Skin epidermis (tissue), 12 donors: ENCODE measurements around the gene CLTC.
A peak's percentile ranks its signal among the peaks of the same experiment; 100 is the strongest.

Experiments
- H3K27ac ChIP-seq, 21 experiments: fragments of 200-600 bp; sonication (generic) in 11 of 21; one replicate each; pipeline ENCODE4 v1.5.0; 2020; ENCODE audit warnings: mild to moderate bottlenecking in 3 of 21, inconsistent platforms in 2 of 21, moderate library complexity in 2 of 21
- H3K4me3 ChIP-seq, 7 experiments: fragments of 200-600 bp; sonication (generic) in 2 of 7; one replicate each; pipeline ENCODE4 v1.5.0; 2020; ENCODE audit warnings: inconsistent platforms in 2 of 7, mild to moderate bottlenecking in 2 of 7, moderate library complexity in 1 of 7

Gene CLTC

DNA sequence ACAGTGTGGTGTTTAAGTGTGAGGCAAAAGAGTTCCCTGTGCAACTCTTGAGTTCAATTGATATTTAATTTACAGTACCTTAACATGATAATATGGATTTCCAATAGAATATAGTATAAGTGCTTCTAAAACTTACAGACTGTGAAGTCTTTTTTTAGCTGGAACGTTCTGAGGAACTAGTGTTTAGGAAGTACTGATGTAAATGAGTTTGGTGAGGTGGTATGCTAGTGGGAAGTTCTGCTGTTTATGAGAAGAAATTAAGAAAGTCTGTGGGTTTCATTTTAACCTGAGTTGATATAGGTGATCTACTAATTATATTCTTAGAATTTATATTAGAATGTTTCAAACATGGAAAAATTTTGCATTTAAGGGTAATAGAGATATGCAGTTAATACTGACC, 55.5 kb downstream of the CLTC start:
- Histone ChIP-seq H3K27ac (peak overlapping the region in 1 of 21 experiments; percentile 12), H3K4me3 (no peak overlapping the region)

DNA sequence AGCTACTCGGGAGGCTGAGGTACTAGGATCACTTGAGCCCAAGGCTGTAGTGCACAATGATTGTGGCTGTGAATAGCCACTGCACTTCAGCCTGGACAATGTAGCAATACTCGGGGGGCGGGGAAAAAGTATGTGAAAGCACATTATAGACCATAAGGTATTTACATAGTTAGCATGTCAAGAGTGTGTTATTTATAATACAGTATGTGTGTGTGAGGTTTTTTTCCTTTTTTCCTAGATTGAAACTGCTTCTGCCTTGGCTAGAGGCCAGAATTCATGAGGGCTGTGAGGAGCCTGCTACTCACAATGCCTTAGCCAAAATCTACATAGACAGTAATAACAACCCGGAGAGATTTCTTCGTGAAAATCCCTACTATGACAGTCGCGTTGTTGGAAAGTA, 57.0 kb downstream of the CLTC start:
- Histone ChIP-seq H3K27ac (peak overlapping the region in 2 of 21 experiments; percentile 8 to 9), H3K4me3 (no peak overlapping the region)

DNA sequence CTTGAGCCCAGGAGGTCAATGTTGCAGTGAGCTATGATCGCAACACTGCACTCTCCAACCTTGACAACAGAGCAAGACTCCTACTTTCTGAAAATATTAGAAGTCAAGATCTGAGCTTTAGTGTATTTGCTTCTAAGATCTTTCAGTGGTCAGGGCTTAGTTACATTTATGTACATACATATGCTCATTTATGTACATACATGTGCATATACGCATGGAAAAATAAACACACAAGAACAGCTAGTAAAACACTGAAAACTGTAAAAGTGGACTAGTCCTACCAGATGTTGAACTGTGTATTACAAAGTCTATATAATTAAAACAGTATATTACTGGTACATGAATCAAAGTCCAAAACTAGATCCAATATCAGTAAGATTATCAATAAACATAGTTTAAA, 59.2 kb downstream of the CLTC start:
- H3K27ac ChIP-seq = no peak overlapping the region

DNA sequence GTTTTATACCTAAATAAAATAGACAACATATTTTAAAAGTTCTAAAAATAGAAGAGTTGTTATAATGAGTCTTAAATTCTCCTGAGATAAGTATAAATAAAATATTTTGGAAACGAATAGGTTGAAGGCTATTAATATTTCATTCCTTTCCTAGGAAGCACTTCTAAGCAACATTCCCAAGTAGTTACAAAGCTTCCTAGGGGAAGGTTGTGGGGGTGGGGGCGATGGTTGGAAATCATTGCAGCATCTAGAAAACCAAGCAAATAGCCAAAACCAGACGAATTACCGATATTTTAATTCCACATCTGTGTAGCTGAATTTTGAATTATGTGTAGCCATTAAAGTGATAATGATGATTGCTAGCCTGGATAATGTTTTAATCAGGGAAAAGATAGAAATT, 60.6 kb downstream of the CLTC start:
- H3K27ac ChIP-seq = no peak overlapping the region
- no peak overlapping the region for H3K4me3 ChIP-seq

More for the DNA sequence above, 59.2 kb downstream of the CLTC start:
- H3K4me3 ChIP-seq = no peak overlapping the region

DNA sequence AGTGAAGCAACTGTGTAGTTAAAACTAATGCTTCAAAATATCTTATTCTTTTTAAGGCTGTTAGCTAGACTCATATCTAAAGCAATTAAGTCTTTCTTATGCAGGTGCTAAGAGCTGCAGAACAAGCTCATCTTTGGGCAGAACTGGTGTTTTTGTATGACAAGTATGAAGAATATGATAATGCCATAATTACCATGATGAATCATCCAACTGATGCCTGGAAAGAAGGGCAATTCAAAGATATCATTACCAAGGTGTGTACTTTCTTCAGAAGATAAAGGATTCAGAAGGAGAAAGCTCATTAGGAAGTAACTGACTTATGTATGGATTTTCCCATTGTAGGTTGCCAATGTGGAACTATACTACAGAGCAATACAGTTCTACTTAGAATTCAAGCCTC, 63.6 kb downstream of the CLTC start:
- no peak overlapping the region for H3K27ac ChIP-seq
- no peak overlapping the region for H3K4me3 ChIP-seq

DNA sequence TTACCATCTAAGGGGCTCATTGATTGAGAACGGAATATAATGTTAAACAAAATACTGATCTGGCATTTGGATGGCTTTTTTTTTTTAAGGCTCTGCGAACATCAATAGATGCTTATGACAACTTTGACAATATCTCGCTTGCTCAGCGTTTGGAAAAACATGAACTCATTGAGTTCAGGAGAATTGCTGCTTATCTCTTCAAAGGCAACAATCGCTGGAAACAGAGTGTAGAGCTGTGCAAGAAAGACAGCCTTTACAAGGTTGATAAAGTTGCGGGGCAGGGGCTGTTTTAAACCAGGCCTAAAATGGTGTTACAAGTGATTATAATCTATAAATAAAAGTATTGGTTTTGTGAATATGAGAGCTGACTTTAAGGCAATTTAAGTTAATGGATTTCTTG, 65.3 kb downstream of the CLTC start:
- Histone ChIP-seq H3K27ac (no peak overlapping the region), H3K4me3 (no peak overlapping the region)

DNA sequence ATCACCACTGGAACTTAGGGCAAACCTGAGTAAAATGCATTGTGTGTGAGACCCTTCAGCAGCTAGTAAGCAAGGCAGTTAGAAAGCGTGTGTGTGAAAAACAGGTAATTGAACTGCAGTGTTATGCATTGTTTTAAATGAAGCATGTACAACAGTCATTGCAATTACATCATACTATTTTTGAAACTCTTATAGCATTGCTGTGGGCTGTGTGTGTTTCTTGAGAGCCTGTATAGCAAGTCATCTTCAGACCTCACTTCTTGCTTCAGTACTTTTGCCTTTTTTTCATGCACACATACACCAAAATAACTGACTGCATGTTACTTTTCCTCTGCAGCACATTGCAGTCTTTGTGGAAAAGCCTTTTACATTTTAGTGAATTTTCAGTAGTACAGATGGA, 68.3 kb downstream of the CLTC start:
- no peak overlapping the region for H3K27ac ChIP-seq

DNA sequence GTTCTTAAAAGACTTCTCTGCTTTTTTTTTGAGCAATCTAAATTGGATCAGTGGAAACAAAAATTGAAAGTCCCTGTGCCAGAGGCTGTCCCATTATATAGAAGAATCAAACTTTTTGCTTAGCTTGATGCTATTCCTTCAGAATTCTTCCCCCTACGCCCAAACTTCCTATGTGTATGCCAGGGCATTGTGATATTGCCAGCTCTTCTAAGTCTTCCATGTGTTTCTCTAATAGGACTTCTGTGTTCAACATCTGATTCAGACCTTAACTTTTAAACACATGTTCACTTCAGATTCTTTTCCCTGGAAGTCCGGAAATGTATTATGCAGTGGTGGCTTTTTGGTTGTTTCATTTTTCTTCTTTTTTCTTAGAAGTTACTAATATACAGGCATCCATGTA, 68.8 kb downstream of the CLTC start:
- Histone ChIP-seq H3K27ac (no peak overlapping the region), H3K4me3 (no peak overlapping the region)

More for the DNA sequence above, 68.3 kb downstream of the CLTC start:
- H3K4me3 ChIP-seq = no peak overlapping the region

DNA sequence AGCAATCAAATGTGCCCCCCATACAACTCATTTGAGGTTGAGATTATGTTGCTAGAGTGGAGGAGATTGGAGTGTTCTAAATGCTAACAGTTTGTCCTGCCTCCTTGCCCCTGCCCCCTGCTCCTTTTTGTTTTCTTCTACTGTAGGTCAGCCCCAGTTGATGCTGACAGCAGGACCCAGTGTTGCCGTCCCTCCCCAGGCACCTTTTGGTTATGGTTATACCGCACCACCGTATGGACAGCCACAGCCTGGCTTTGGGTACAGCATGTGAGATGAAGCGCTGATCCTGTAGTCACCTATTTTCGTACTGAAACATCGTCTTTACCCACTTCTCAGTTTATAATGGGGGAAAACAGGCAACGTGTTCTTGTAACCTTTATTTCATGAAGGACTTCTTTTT, 73.9 kb downstream of the CLTC start:
- no peak overlapping the region for H3K27ac ChIP-seq
- no peak overlapping the region for H3K4me3 ChIP-seq

DNA sequence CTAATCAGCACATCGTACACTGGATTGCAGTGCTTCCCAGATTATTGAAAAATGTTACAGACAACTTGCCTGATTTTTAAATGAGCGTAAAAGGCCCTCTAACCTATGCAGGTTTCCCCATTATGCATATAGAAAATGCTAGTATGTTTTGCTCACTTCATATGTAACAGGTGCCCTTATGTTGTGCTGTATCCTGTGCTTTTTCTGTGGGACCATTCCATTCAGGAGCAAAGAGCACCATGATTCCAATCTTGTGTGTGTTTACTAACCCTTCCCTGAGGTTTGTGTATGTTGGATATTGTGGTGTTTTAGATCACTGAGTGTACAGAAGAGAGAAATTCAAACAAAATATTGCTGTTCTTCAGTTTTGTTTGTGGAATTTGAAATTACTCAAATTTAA, 74.6 kb downstream of the CLTC start:
- no peak overlapping the region for H3K4me3 ChIP-seq
- no peak overlapping the region for H3K27ac ChIP-seq

DNA sequence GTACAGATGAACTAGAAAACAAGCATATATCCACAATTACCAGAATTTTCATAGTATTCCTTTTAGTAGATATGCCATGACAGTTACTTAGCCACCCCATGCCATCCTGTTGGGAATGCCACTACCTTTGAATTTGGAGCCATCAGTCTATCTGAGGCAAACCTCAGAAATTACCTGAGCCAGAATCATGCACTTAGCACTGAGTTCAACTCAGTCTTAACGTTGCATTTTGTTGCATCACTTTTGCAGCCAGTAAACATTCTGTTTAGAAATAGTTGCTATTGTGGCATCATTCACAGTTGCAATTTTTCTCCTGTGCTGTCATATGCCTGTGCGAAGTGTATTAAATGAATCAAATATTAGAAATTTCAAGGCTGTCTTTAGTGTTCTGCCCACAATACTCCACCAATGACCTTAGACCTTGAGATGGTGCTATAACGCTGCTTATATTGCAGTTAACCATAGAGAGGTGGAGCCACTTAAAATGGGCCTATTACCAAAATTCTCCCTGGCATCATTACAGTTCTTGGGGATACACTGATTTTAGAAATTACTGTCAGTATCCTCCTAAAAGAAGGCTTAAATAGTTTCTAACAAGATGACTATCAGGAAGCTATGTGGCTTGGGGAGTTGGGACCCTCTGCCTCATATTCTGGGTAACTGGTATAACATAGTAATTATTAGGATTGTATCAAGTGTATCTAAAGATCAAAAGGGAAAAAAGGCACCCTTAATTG, 76.4 kb downstream of the CLTC start:
- no peak overlapping the region for H3K27ac ChIP-seq
- H3K4me3 ChIP-seq = no peak overlapping the region

DNA sequence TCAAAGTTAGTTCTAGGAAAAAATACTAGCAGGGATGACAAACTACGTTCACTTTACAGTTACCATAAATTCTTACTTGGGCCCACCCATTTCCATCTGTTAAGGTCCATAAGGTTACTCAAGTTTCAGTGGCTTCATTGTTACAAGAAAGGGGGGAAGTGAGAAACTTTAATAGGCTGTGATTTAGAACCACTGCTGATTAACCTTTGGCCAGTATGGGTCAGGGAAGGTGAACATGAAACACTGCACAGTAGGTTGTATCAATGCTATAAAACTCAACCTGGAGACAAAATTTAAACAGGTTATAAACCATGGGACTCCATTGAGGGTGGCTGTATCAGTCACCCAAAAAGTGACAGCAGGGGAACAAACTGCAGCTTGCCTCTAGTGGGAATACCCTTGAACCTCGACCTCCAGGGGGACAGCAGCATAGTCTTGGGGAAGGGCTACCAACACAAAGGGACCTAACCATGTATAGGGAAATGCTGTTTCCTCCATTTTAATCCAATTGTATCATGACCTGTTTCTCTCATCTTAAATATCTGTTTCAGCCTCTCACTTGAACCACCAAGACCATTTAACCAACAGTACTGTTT, 77.1 kb downstream of the CLTC start:
- H3K27ac ChIP-seq = no peak overlapping the region
- no peak overlapping the region for H3K4me3 ChIP-seq

DNA sequence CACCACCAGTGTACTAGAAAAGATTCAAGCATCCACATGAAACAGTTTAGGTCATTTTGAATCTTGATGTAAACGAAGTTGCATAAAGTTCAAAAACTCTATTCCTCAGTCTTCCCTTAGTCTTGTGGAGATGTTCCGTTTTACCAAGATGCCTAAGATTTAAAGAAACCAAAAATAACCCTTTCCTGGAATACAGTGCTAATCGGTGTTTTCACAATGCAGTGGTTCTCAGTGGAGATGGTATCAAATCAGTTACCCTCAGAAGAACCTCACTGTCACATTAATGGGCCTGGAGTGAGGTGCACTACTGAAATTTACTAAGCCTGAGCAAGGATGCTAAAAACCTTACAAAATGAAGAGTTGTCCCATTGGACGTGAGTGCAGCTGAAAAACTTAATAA, 78.4 kb downstream of the CLTC start:
- Histone ChIP-seq H3K27ac (no peak overlapping the region), H3K4me3 (no peak overlapping the region)

DNA sequence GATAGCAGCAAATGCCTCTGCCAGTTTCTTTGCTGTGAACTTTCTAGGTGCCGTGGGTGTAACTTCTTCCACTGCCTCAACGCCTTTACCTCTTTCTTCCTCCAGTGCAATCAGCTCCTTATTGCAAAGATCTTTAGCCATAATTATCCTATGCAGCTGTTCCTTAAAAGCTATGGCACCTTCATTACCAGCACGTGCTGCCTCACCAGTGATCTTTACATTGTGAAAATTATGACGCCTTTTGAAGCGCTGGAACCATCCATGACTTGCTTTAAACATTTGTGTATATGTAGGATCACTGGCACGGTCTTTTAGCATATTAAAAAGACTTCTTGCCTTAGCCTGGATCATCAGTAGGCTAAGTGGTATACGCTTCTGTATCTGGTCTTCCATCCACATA, 79.5 kb downstream of the CLTC start:
- Histone ChIP-seq H3K27ac (no peak overlapping the region), H3K4me3 (no peak overlapping the region)

DNA sequence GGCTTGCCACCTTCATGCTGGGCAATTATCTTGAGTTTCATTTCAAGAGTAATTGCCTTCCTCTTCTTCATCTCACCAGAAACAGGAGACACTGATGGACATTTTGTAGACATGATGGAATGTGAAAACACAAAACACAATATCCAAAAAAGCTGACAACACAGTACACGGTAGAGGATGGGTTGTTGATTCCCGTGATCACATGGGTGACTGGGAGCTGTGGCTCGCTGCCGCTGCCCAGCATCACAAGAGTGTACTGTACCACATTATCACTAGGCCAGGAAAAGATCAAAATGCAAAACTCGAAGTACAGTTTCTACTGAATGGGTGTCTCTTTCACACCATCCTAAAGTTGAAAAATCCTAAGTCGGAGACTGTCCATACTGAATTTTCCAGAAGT, 80.1 kb downstream of the CLTC start:
- Histone ChIP-seq H3K27ac (peak overlapping the region in 1 of 21 experiments; percentile 27), H3K4me3 (no peak overlapping the region)

DNA sequence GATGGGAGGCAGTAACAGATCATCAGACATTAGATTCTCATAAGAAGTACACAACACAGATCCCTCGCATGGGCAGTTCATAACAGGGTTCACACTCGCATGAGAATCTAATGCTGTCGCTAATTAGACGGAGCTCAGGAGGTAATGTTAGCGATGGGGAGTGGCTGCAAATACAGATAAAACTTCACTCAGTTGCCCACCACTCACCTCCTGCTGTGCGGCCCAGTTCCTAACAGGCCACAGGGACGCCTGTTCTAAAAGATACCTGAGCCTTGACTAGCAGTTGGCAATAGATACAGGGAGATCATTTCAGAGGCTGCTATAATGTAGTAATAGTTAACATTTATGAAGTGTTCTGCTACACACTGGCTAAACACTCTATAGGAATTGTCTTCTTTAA, 82.6 kb downstream of the CLTC start:
- no peak overlapping the region for H3K4me3 ChIP-seq
- H3K27ac ChIP-seq = no peak overlapping the region

DNA sequence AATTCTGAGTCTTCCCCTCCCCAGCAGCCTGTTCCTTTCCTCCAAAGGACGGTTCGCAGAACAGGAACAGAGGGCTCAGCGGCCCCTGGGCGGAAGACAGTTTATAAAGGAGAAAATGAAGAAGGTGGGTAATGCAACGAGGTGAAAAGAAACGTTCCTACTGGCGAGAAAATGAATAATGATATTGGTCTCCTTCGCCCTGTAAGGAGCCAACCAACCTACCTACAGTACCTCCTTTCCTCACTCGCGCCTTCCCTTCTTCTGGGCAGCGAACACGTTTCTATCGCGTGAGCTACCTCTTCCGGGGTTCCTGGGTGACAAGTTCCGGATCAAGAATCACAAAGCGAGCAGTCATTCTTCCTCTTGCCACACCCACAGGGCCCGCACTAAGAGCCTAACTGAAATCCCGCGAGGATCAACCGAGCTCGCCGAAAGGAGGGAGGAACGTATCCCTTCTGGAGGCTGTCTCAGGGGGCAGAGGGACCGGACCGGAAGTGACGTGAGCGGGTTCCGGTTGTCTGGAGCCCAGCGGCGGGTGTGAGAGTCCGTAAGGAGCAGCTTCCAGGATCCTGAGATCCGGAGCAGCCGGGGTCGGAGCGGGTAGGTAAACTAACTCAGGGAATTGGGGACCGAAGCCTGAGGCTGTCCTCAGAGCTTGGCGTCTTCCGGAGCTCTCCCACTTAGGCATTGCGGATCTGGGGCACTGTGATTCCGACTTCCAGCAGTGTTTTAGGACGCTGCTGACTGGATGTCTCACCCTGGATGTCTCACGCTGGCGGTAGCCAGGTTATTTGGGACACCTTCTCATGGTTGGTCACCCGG, 87.7 kb downstream of the CLTC start, which contains the start of the genes PTRH2 and VMP1:
Gene PTRH2 (minus strand): TSS at position 282 of the 822 bp plus-strand sequence. CDS start 9,452 bp downstream, outside the sequence.
Gene VMP1 (plus strand): TSS at position 506 of the 822 bp plus-strand sequence. CDS start 23,793 bp downstream, outside the sequence.
- H3K4me3 ChIP-seq = peak within 1 kb of the TSS; percentile 54 to 87 (median 79)
- H3K27ac ChIP-seq = peak within 1 kb of the TSS; percentile 59 to 96 (median 92)

DNA sequence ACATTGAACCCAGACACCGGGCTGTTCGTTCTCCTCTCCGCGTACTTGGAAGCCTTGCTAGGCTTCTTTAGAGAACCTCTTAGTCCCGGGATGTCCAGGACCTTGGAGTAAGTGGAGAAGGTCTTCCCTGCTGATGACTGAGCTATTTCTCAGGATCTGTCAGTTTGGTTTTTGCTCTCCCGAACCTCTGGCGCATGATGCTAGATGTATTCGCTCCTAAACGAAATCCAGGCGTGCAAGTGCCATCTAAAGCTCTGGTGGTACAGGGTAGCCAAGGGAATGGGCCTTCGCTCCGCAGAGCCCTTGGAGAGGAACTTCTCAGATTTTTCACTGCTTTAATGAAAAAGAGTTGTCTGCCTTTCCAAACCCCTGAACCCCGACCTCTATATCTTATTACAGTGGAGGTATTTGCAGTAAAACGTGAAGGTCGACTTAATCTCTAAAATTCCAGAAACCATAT, 88.3 kb downstream of the CLTC start:
- Histone ChIP-seq H3K4me3 (peak overlapping the region; percentile 54 to 87 (median 79)), H3K27ac (peak overlapping the region; percentile 48 to 96 (median 92))

DNA sequence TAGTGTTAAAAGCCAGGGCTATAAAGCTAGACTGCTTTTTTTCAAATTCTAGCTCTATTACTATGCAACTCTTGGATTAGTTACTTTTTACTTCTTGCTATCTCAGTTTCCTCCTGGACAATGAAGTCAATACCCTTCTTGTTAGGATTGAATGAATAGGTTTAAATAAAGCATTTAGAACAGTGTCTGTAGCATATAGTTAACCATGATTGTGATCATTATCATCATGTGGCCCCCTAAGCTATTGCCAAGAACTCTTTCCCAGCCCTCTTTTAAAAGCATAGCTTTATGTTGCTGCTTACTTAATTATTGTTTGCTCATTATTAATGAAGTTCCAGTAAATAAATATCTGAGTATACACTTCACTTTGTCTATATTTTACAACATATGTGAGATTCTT, 92.2 kb downstream of the CLTC start:
- H3K27ac ChIP-seq = no peak overlapping the region
- no peak overlapping the region for H3K4me3 ChIP-seq

DNA sequence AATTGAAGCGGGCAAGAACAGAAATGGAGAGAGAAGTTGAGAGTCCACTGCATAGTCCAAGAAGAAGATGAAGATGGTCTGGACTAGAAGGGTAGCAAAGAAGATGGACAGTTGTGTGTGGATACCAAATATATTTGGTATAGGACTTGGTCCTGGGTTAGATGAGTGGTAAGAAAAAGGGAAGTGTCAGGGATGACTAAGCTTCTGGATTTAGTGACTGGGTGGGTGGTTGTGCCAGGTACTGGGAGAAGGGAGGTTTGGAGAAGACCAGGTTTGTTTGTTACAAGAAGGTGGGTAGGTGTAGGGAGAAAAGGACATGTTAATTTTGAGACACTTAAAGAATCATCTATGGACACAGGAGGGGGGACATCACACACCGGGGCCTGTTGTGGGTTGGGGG, 93.2 kb downstream of the CLTC start:
- no peak overlapping the region for H3K27ac ChIP-seq
- no peak overlapping the region for H3K4me3 ChIP-seq
